K562 (cell line): ENCODE results near the gene DSTYK. TPM values are rescaled to one million over a fixed set of nuclear protein-coding genes. Genes with fewer than 3 reads are reported as not detected.

Experiments
- HEY1 ChIP-seq: fragments of 250-450 bp; sonication (Bioruptor Pico); IDR thresholded peaks from 2 replicates; pipeline ENCODE4 v1.5.0; 2020; ENCODE audit warnings: mild to moderate bottlenecking, moderate library complexity, borderline replicate concordance
- PBX2 ChIP-seq, 2 experiments: IDR thresholded peaks in 1 of 2; conservative IDR thresholded peaks in 1 of 2; 2 replicates each; pipeline ENCODE4 v1.6.1; 2016; ENCODE audit warnings: low read depth in 2 of 2, mild to moderate bottlenecking in 1 of 2, missing compliant biosample characterization in 1 of 2, missing genetic modification characterization in 1 of 2, moderate library complexity in 1 of 2
- PHTF2 ChIP-seq: fragments of 250-450 bp; sonication (Bioruptor Pico); IDR thresholded peaks from 2 replicates; pipeline ENCODE4 v1.5.0; 2021; ENCODE audit warnings: mild to moderate bottlenecking
- STAT6 ChIP-seq: sonication (generic); formaldehyde crosslinking; IDR thresholded peaks from 2 replicates; pipeline ENCODE4 v1.8.1; 2023; ENCODE audit warnings: mild to moderate bottlenecking, missing genetic modification reagents
- ZNF77 ChIP-seq: fragments of 250-450 bp; sonication (Bioruptor Pico); IDR thresholded peaks from 2 replicates; pipeline ENCODE4 v1.5.0; 2020
- polyA plus RNA-seq, 8 experiments: library from polyadenylated mRNA; depleted of rRNA in 4 of 8; stranded (reverse) in 5 of 8; unstranded in 3 of 8; fragments of >200 nt; fragmentation: Nextera tagmentation in 2 of 8; fragmentation: Illumina TruSeq in 1 of 8; extraction: Ambion mirVana in 2 of 8; extraction: Trizol in 1 of 8; gene quantifications; 2 replicates each; pipeline versions ENCODE4 v1.2.1 to v1.2.3, GENCODE V29; 2011 to 2014; ENCODE audit warnings: inconsistent platforms in 1 of 8, missing spikeins in 1 of 8
- total RNA-seq, 7 experiments: library from RNA; depleted of rRNA in 6 of 7; stranded (reverse); fragments of >200 nt in 6 of 7; fragmentation: Illumina TruSeq in 2 of 7; extraction: Trizol in 2 of 7; gene quantifications; 2 replicates each; pipeline versions ENCODE4 v1.2.1 to v1.2.3, GENCODE V29; 2011 to 2021; ENCODE audit warnings: low replicate concordance in 1 of 7

Gene DSTYK
- total and polyA plus RNA-seq, 9 of the 15 experiments (the other 6 are each of a cell fraction or from before 2014, with no cell fraction given) = 4.2 to 7.1 (median 6.2) TPM

- TF ChIP-seq STAT6 (CRISPR knock-in tag) (no peak), HEY1 (CRISPR knock-in tag) (0 out of 2 replicates have a peak, but pooled peaks have one; percentile 4), ZNF77 (CRISPR knock-in tag) (no peak), PBX2 (CRISPR knock-in tag; IDR thresholded peaks at IDR 0.05; ENCODE audit: low read depth) (no peak), PBX2 (tag; conservative IDR thresholded peaks at IDR 0.05; ENCODE audit: low read depth) (no peak), PHTF2 (CRISPR knock-in tag) (no peak)
Measured at GRCh38 chr1:205208811-205209210, 2.7 kb downstream of the DSTYK start (continued).
